Right atrium auricular region (tissue), 2 donors: Measurements from ENCODE around the gene FKBP1B. TPM values are rescaled to one million over a fixed set of nuclear protein-coding genes. Genes with fewer than 3 reads are reported as not detected.

Source experiments
- DNase-seq: peaks from one replicate; pipeline ENCODE4 v3.0.0-alpha.2; 2019; ENCODE audit warnings: low spot score
- H3K27ac ChIP-seq, 2 donors: fragments of 200-600 bp; sonication (generic); 1 replicate in 1 of 2; 2 replicates in 1 of 2; pipeline ENCODE4 v1.5.1; 2016 to 2019
- H3K27me3 ChIP-seq, 2 donors: fragments of 200-600 bp; sonication (generic); one replicate each; pipeline versions ENCODE4 v1.5.1 to v1.6.0; 2017 to 2019
- H3K36me3 ChIP-seq: fragments of 200-600 bp; sonication (generic); one replicate; pipeline ENCODE4 v1.5.1; 2016
- H3K4me1 ChIP-seq, 2 donors: fragments of 200-600 bp; sonication (generic); one replicate each; pipeline versions ENCODE4 v1.5.1 to v1.6.0; 2017 to 2019
- H3K4me3 ChIP-seq, 2 donors: fragments of 200-600 bp; sonication (generic); 1 replicate in 1 of 2; 2 replicates in 1 of 2; pipeline ENCODE4 v1.5.1; 2017 to 2019; ENCODE audit warnings: mild to moderate bottlenecking in 1 of 2, moderate library complexity in 1 of 2
- H3K9me3 ChIP-seq, 2 donors: fragments of 200-600 bp; sonication (generic); one replicate each; pipeline ENCODE4 v1.5.1; 2019
- CTCF ChIP-seq, 2 donors: fragments of 200-600 bp; sonication (generic); IDR thresholded peaks; one replicate each; pipeline ENCODE4 v1.5.1; 2019; ENCODE audit warnings: antibody characterized with exemption in 2 of 2
- total RNA-seq, 2 donors: library from RNA; depleted of rRNA; stranded (reverse); fragments of >200 nt; gene quantifications; one replicate each; pipeline ENCODE4 v1.1.0, GENCODE V29; 2016

Gene FKBP1B
- total RNA-seq, 2 donors from 2014 or later, result 5.0 to 8.5 TPM

- no peak for DNase-seq
- H3K27ac ChIP-seq, result no peak overlapping the region
Observed at GRCh38 chr2:24052951-24053350, 3.4 kb downstream of the FKBP1B start.

GRCh38 chr2:24054366-24055010 is 4.9 kb downstream of the FKBP1B start:
- Histone ChIP-seq H3K27ac (no peak overlapping the region), H3K9me3 (no peaks in the 10 kb centered on the region)

More at GRCh38 chr2:24052951-24053350, 3.4 kb downstream of the FKBP1B start:
- H3K9me3 ChIP-seq, result no peaks in the 10 kb centered on the region
- H3K27me3 ChIP-seq, result no peaks in the 10 kb centered on the region
- H3K36me3 ChIP-seq, result no peaks in the 10 kb centered on the region
- no peak overlapping the region for H3K4me3 ChIP-seq
- TF ChIP-seq CTCF (IDR thresholded peaks at IDR 0.05), result no peak
- peaks cover 0 to 14% of the 10 kb centered on the region in 2 donors for H3K4me1 ChIP-seq

GRCh38 chr2:24055750-24056149 is 6.2 kb downstream of the FKBP1B start:
- Histone ChIP-seq H3K36me3 (no peaks in the 10 kb centered on the region), H3K9me3 (no peaks in the 10 kb centered on the region), H3K4me1 (no peaks in the 10 kb centered on the region), H3K4me3 (no peak overlapping the region), H3K27me3 (no peaks in the 10 kb centered on the region), H3K27ac (no peak overlapping the region)
- DNase-seq, result no peak
- TF ChIP-seq CTCF (IDR thresholded peaks at IDR 0.05), result no peak

More at GRCh38 chr2:24054366-24055010, 4.9 kb downstream of the FKBP1B start:
- peaks cover 0 to 6% of the 10 kb centered on the region in 2 donors for H3K4me1 ChIP-seq
- no peak overlapping the region for H3K4me3 ChIP-seq
- no peak for TF ChIP-seq CTCF (IDR thresholded peaks at IDR 0.05)
- no peaks in the 10 kb centered on the region for H3K36me3 ChIP-seq
- DNase-seq, result no peak
- no peaks in the 10 kb centered on the region for H3K27me3 ChIP-seq

- DNase-seq, result no peak
- no peak for TF ChIP-seq CTCF (IDR thresholded peaks at IDR 0.05)
- Histone ChIP-seq H3K36me3 (no peaks in the 10 kb centered on the region), H3K9me3 (no peaks in the 10 kb centered on the region), H3K4me1 (no peaks in the 10 kb centered on the region), H3K4me3 (no peak overlapping the region), H3K27ac (no peak overlapping the region), H3K27me3 (no peaks in the 10 kb centered on the region)
Observed at GRCh38 chr2:24058564-24059271, 9.2 kb downstream of the FKBP1B start.

GRCh38 chr2:24065341-24065740 is 15.8 kb downstream of the FKBP1B start:
- H3K36me3 ChIP-seq, result peaks cover 24% of the 10 kb centered on the region
- H3K4me1 ChIP-seq, result no peaks in the 10 kb centered on the region
- no peak overlapping the region for H3K4me3 ChIP-seq
- no peak for DNase-seq
- H3K9me3 ChIP-seq, result no peaks in the 10 kb centered on the region
- no peaks in the 10 kb centered on the region for H3K27me3 ChIP-seq
- H3K27ac ChIP-seq, result no peak overlapping the region
- TF ChIP-seq CTCF (IDR thresholded peaks at IDR 0.05), result no peak
